Osteocyte (in vitro differentiated cells): Measurements from ENCODE around the gene ASMT. TPM values are rescaled to one million over a fixed set of nuclear protein-coding genes. Genes with fewer than 3 reads are reported as not detected.

Experiments
- DNase-seq: peaks from one replicate; pipeline ENCODE4 v3.0.0; 2021; ENCODE audit warnings: mixed read lengths; ENCODE audit not compliant: unreplicated experiment; ENCODE audit errors: extremely low spot score
- H3K27ac Mint-ChIP-seq: one replicate; pipeline ENCODE4 v1.8.0; 2021; ENCODE audit warnings: mild to moderate bottlenecking, mixed read lengths; ENCODE audit not compliant: unreplicated experiment
- H3K27me3 Mint-ChIP-seq: one replicate; pipeline ENCODE4 v1.8.0; 2021; ENCODE audit warnings: mixed read lengths; ENCODE audit not compliant: unreplicated experiment
- H3K36me3 Mint-ChIP-seq: one replicate; pipeline ENCODE4 v1.8.0; 2021; ENCODE audit warnings: mixed read lengths; ENCODE audit not compliant: unreplicated experiment
- H3K4me1 Mint-ChIP-seq: one replicate; pipeline ENCODE4 v1.8.0; 2021; ENCODE audit warnings: mixed read lengths; ENCODE audit not compliant: unreplicated experiment
- H3K4me3 Mint-ChIP-seq: one replicate; pipeline ENCODE4 v1.8.0; 2021; ENCODE audit warnings: mild to moderate bottlenecking, moderate library complexity, mixed read lengths; ENCODE audit not compliant: unreplicated experiment
- H3K9me3 Mint-ChIP-seq: one replicate; pipeline ENCODE4 v1.8.0; 2021; ENCODE audit warnings: mixed read lengths; ENCODE audit not compliant: unreplicated experiment
- total RNA-seq: library from RNA; stranded (reverse); gene quantifications from 2 replicates; pipeline ENCODE4 v1.2.1, GENCODE V29; 2021
- TF ChIP-seq, protein P1 (sequence below): fragments of 200-600 bp; sonication (generic); IDR thresholded peaks from 2 replicates; pipeline ENCODE4 v1.5.0; 2021; ENCODE audit warnings: antibody characterized with exemption, mild to moderate bottlenecking, moderate library complexity

ASMT gene
- total RNA-seq, 1 donor from 2014 or later = not detected

GRCh38 chrX:1601051-1601767 lies 13.7 kb upstream of the ASMT start:
- H3K27ac Mint-ChIP-seq = no peak overlapping the region
- TF ChIP-seq, protein P1, sequence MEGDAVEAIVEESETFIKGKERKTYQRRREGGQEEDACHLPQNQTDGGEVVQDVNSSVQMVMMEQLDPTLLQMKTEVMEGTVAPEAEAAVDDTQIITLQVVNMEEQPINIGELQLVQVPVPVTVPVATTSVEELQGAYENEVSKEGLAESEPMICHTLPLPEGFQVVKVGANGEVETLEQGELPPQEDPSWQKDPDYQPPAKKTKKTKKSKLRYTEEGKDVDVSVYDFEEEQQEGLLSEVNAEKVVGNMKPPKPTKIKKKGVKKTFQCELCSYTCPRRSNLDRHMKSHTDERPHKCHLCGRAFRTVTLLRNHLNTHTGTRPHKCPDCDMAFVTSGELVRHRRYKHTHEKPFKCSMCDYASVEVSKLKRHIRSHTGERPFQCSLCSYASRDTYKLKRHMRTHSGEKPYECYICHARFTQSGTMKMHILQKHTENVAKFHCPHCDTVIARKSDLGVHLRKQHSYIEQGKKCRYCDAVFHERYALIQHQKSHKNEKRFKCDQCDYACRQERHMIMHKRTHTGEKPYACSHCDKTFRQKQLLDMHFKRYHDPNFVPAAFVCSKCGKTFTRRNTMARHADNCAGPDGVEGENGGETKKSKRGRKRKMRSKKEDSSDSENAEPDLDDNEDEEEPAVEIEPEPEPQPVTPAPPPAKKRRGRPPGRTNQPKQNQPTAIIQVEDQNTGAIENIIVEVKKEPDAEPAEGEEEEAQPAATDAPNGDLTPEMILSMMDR = no peak
- H3K4me1 Mint-ChIP-seq = no peaks in the 10 kb centered on the region
- H3K9me3 Mint-ChIP-seq = no peaks in the 10 kb centered on the region
- H3K36me3 Mint-ChIP-seq = peaks cover 46% of the 10 kb centered on the region
- no peak overlapping the region for H3K4me3 Mint-ChIP-seq
- no peaks in the 10 kb centered on the region for H3K27me3 Mint-ChIP-seq
- DNase-seq = peak; percentile 82

GRCh38 chrX:1601768-1602085 lies 13.1 kb upstream of the ASMT start:
- Mint-ChIP-seq H3K36me3 (peaks cover 46% of the 10 kb centered on the region), H3K27me3 (no peaks in the 10 kb centered on the region), H3K4me3 (no peak overlapping the region), H3K9me3 (no peaks in the 10 kb centered on the region), H3K27ac (no peak overlapping the region), H3K4me1 (no peaks in the 10 kb centered on the region)
- TF ChIP-seq, protein P1 = no peak
- DNase-seq = peak; percentile 38

DNA sequence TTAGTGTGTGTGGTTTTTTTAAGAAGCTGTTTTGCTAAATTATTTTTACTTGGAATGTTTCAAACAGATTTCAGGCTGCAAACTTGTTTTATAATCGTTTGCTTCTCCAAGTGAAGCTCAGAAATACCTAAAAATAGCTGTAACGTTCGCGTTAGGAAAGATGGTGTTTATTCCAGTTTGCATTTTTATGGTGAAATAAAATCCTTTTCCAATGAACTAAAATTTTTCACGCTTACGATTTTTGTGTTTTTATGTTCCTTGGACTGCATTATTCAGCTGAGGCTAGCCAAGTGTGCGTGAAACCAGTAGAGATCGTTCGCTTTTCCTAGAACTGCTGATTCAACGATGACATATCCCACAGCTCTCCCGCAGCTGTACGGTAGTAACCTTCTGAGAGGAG lies 12.6 kb upstream of the ASMT start:
- Mint-ChIP-seq H3K27ac (no peak overlapping the region), H3K4me3 (no peak overlapping the region), H3K4me1 (no peaks in the 10 kb centered on the region), H3K9me3 (no peaks in the 10 kb centered on the region), H3K27me3 (no peaks in the 10 kb centered on the region), H3K36me3 (peaks cover 42% of the 10 kb centered on the region)
- DNase-seq = no peak
- TF ChIP-seq, protein P1 = no peak

DNA sequence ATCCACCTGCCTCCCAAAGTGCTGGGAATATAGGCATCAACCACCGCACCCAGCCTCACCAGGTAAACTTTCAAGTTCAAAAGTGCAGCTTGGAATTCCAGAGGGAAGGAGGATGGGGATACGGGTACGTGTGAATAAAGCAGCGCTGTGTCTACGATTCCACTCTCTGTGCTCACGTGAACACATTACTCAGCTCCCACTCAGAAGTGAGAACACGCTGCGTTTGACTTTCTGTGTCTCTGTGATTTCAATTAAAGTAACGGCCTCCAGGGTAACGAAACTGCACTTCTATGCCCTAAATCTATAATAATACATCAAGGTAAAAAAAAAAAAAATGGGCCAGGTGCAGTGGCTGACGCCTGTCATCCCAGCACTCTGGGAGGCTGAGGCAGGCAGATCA lies 8.4 kb upstream of the ASMT start:
- H3K27me3 Mint-ChIP-seq = no peaks in the 10 kb centered on the region
- no peak overlapping the region for H3K4me3 Mint-ChIP-seq
- TF ChIP-seq, protein P1 = no peak
- no peak for DNase-seq
- H3K9me3 Mint-ChIP-seq = no peaks in the 10 kb centered on the region
- H3K36me3 Mint-ChIP-seq = peaks cover 23% of the 10 kb centered on the region
- H3K27ac Mint-ChIP-seq = no peak overlapping the region
- H3K4me1 Mint-ChIP-seq = no peaks in the 10 kb centered on the region

GRCh38 chrX:1609311-1609710 lies 5.5 kb upstream of the ASMT start:
- Mint-ChIP-seq H3K27ac (no peak overlapping the region), H3K27me3 (no peaks in the 10 kb centered on the region), H3K36me3 (peaks cover 4% of the 10 kb centered on the region), H3K9me3 (no peaks in the 10 kb centered on the region), H3K4me1 (no peaks in the 10 kb centered on the region), H3K4me3 (no peak overlapping the region)
- DNase-seq = no peak
- TF ChIP-seq, protein P1 = no peak
